Adipocyte (in vitro differentiated cells): Measurements from ENCODE around the gene PEX19.
"Not testable (repeated sequence)": the region's sequence is repeated elsewhere in the genome, so short reads cannot be mapped to it uniquely, and the experiment has no call there.

Experiments used
- DNase-seq: peaks from one replicate; pipeline ENCODE4 v3.0.0-alpha.2; 2015; ENCODE audit warnings: low read depth
- H3K27me3 ChIP-seq: replicated peaks from 2 replicates; pipeline ENCODE4 v1.7.0; 2013; ENCODE audit warnings: mild to moderate bottlenecking, low read length, moderate library complexity; ENCODE audit not compliant: control insufficient read depth, insufficient read depth
- H3K36me3 ChIP-seq: 2 replicates; pipeline ENCODE4 v1.7.0; 2013; ENCODE audit warnings: low read length, mild to moderate bottlenecking, moderate library complexity; ENCODE audit not compliant: control insufficient read depth, insufficient read depth, severe bottlenecking
- H3K4me1 ChIP-seq: 2 replicates; pipeline ENCODE4 v1.7.0; 2013; ENCODE audit warnings: mild to moderate bottlenecking, low read length, moderate library complexity; ENCODE audit not compliant: control insufficient read depth, insufficient read depth
- H3K4me3 ChIP-seq: 2 replicates; pipeline ENCODE4 v1.7.0; 2013; ENCODE audit warnings: mild to moderate bottlenecking, low read length, moderate library complexity
- H3K9ac ChIP-seq: 2 replicates; pipeline ENCODE4 v1.7.0; 2013; ENCODE audit warnings: mild to moderate bottlenecking, low read length, moderate library complexity
- H3K9me3 ChIP-seq: 2 replicates; pipeline ENCODE4 v1.7.0; 2013; ENCODE audit warnings: mild to moderate bottlenecking, low read length, moderate library complexity; ENCODE audit not compliant: control insufficient read depth

The PEX19 gene

DNA sequence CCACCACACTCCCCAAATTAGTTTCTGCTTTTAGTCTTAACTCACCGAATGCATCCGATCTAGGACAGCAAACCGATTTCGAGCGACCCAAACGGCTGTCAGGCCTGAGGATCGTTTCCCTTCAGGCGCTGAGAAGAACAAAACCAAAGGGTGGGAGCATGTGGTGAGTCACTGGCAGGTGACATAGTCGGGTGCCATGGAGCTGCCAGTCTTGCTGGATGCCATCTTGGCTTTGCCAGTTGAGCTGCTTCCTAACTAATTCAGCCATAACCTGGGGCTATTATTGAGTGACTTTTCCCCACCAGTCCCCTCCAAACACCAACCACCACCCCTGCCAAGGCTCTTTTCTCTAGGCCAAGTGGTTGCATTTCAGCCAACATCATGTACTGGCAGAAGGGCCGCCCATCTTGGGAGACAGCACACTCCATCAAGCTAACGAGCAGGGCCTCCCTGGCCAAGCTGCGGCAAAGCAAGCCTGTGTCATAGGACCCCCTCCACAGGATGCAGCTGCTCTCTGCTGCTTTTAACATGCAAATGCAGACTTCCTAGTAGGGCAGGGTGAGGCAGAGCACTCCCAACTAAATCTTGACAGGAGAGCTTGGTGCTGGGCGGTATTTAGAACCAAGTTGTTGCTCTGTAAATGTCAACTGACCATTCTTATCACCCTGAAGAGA lies 22.3 kb upstream of the PEX19 start:
- Histone ChIP-seq H3K4me3 (no peak overlapping the region), H3K9me3 (no peaks in the 10 kb centered on the region), H3K9ac (no peak overlapping the region), H3K36me3 (peaks cover 95% of the 10 kb centered on the region), H3K4me1 (peaks cover 28% of the 10 kb centered on the region), H3K27me3 (no peaks in the 10 kb centered on the region)
- DNase-seq = no peak

DNA sequence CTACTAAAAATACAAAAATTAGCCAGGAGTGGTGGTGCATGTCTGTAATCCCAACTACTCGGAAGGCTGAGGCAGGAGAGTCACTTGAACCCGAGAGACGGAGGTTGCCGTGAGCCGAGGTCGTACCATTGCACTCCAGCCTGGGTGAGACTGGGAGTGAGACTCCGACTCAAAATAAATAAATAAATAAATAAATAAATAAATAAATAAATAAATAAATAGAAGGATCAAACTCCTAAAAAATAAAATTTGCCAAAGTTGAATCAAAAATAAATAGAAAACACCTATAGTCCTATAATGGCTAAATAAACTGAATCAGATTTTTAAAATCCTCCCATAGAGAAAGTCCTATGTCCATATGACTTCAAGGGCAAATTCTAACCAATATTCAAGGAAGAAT lies 15.2 kb upstream of the PEX19 start:
- Histone ChIP-seq H3K9me3 (no peaks in the 10 kb centered on the region), H3K4me1 (peaks cover 14% of the 10 kb centered on the region), H3K4me3 (no peak overlapping the region), H3K36me3 (peaks cover 92% of the 10 kb centered on the region), H3K9ac (no peak overlapping the region), H3K27me3 (no peaks in the 10 kb centered on the region)
- DNase-seq = no peak

GRCh38 chr1:160296036-160296435 lies 11.1 kb upstream of the PEX19 start:
- Histone ChIP-seq H3K27me3 (no peaks in the 10 kb centered on the region), H3K36me3 (peaks cover 98% of the 10 kb centered on the region), H3K4me1 (peaks cover 47% of the 10 kb centered on the region), H3K4me3 (no peak overlapping the region), H3K9me3 (no peaks in the 10 kb centered on the region), H3K9ac (no peak overlapping the region)
- DNase-seq = no peak

DNA sequence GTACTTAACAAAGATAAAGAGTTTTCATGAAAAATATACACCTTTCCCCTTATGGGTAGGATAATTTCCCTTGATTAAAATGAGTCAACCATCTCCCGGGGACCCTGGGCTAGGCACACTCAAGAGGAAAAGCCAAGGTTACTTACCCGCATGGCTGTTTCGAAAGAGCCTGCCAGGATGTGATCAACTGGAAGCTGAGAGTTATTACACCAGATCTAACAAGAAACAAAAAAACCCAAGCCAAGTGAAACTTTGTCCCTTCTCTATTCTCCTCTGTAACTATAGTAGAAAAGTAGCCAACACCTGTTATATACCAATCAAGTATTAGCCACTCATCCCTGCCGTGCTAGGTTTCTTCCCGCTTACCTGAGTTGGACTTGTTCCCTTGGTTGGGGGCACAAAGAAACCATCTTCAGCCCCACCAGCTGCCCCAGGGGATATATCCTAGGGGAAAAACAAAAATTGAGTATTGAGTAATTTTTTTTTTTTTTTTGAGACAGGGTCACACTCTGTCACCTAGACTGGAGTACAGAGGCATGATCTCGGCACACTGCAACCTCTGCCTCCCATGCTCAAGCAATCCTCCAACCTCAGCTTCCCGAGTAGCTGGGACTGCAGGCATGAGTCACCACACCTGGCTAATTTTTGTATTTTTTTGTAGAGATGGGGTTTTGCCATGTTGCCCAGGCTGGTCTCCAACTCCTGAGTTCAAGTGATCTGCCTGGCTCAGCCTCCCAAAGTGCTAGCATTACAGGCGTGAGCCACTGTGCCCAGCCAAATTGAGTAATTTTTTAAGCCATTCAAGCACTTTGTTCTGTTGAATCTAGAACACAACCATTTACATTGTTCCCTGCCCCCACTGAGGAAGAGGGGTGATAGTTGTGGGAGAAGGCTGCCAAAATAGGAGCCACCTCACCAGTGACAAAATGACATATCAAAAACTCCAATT lies 8.4 kb upstream of the PEX19 start:
- Histone ChIP-seq H3K4me1 (peaks cover 61% of the 10 kb centered on the region), H3K27me3 (no peaks in the 10 kb centered on the region), H3K4me3 (no peak overlapping the region), H3K9me3 (no peaks in the 10 kb centered on the region), H3K9ac (no peak overlapping the region), H3K36me3 (peaks cover 100% of the 10 kb centered on the region)
- DNase-seq = no peak

GRCh38 chr1:160291248-160292220 lies 6.6 kb upstream of the PEX19 start:
- peaks cover 59% of the 10 kb centered on the region for H3K4me1 ChIP-seq
- H3K4me3 ChIP-seq = no peak overlapping the region
- peak overlapping the region; percentile 18 for H3K9ac ChIP-seq
- no peaks in the 10 kb centered on the region for H3K27me3 ChIP-seq
- peaks cover 97% of the 10 kb centered on the region for H3K36me3 ChIP-seq
- peak; percentile 76 for DNase-seq
- no peaks in the 10 kb centered on the region for H3K9me3 ChIP-seq

- Histone ChIP-seq H3K4me3 (peak overlapping the region; percentile 44), H3K36me3 (peaks cover 73% of the 10 kb centered on the region), H3K4me1 (peaks cover 51% of the 10 kb centered on the region)
- DNase-seq, H3K27me3 ChIP-seq, H3K9ac ChIP-seq, H3K9me3 ChIP-seq: not testable (repeated sequence)
Observed at GRCh38 chr1:160287769-160288168, 2.8 kb upstream of the PEX19 start.

- Histone ChIP-seq H3K9me3 (no peaks in the 10 kb centered on the region), H3K9ac (peak overlapping the region; percentile 99), H3K27me3 (no peaks in the 10 kb centered on the region), H3K4me1 (peaks cover 49% of the 10 kb centered on the region), H3K4me3 (peak overlapping the region; percentile 95), H3K36me3 (peaks cover 73% of the 10 kb centered on the region)
- DNase-seq = no peak
Observed at GRCh38 chr1:160285506-160285905, 573 bp upstream of the PEX19 start.

GRCh38 chr1:160284220-160284781 lies 632 bp downstream of the PEX19 start:
- Histone ChIP-seq H3K4me1 (peaks cover 40% of the 10 kb centered on the region), H3K36me3 (peaks cover 73% of the 10 kb centered on the region)
- DNase-seq = peak; percentile 83

DNA sequence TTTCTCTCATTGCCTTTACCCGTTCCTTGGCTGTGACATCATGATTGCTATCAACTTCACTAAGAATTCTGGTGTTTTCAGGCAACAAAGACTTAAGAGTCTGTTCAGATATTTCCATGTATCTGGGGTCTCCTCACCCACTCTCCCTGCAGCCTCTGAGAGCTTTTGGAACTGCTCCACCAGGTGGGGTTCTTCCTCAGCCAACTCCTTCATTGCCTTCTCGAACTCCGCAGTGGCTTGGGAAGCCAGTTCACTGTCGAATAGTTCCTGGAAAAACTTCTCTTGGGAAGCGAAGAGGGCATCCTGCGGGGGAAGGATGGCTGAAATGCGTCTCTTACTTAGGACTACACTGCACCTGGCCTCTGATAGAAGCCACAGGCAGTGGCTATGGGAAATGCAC lies 2.1 kb downstream of the PEX19 start:
- Histone ChIP-seq H3K27me3 (no peaks in the 10 kb centered on the region), H3K9me3 (no peaks in the 10 kb centered on the region), H3K36me3 (peaks cover 73% of the 10 kb centered on the region), H3K4me3 (peak overlapping the region; percentile 95), H3K4me1 (peaks cover 52% of the 10 kb centered on the region), H3K9ac (peak overlapping the region; percentile 99)
- DNase-seq = no peak

More at GRCh38 chr1:160284220-160284781, 632 bp downstream of the PEX19 start:
- H3K4me3 ChIP-seq = peak overlapping the region; percentile 95
- no peaks in the 10 kb centered on the region for H3K9me3 ChIP-seq
- H3K27me3 ChIP-seq = no peaks in the 10 kb centered on the region
- peak overlapping the region; percentile 99 for H3K9ac ChIP-seq

GRCh38 chr1:160277987-160278386 lies 6.9 kb downstream of the PEX19 start:
- H3K4me1 ChIP-seq = peaks cover 38% of the 10 kb centered on the region
- H3K4me3 ChIP-seq = no peak overlapping the region
- H3K9ac ChIP-seq = no peak overlapping the region
- H3K36me3 ChIP-seq = peaks cover 68% of the 10 kb centered on the region
- H3K27me3 ChIP-seq = no peaks in the 10 kb centered on the region
- no peak for DNase-seq
- no peaks in the 10 kb centered on the region for H3K9me3 ChIP-seq
